ENCODE results near the gene NLRX1.
A peak's percentile ranks its signal among the peaks of the same experiment; 100 is the strongest.
"Not testable (repeated sequence)": the region's sequence is repeated elsewhere in the genome, so short reads cannot be mapped to it uniquely, and the experiment has no call there.

NLRX1 gene

GRCh38 chr11:119168471-119169281, at the start of gene NLRX1:
Gene NLRX1, plus strand, starts transcription at chr11:119168725. Its CDS starts 2,679 bp downstream, at chr11:119171404.
- DNase-seq, result peak; percentile 82

- no peak for DNase-seq
These were observed 49.6 kb upstream of the NLRX1 start for GRCh38 chr11:119118946-119119345.

GRCh38 chr11:119120639-119121007, 47.9 kb upstream of the NLRX1 start:
- no peak for DNase-seq

GRCh38 chr11:119121008-119121810, 47.3 kb upstream of the NLRX1 start, which contains the start of gene HINFP:
Gene HINFP, plus strand, starts transcription at chr11:119121580. Its CDS starts 5,365 bp downstream, at chr11:119126945.
- DNase-seq, result peak; percentile 100

- no peak for DNase-seq
These were observed 46.8 kb upstream of the NLRX1 start for GRCh38 chr11:119121811-119122124.

GRCh38 chr11:119125821-119126220, 42.7 kb upstream of the NLRX1 start:
- DNase-seq, result no peak

GRCh38 chr11:119126675-119127268, 41.8 kb upstream of the NLRX1 start:
- no peak for DNase-seq

GRCh38 chr11:119130662-119131061, 37.9 kb upstream of the NLRX1 start:
- DNase-seq, result no peak

GRCh38 chr11:119134389-119134978, 34.0 kb upstream of the NLRX1 start:
- no peak for DNase-seq

GRCh38 chr11:119139276-119139675, 29.2 kb upstream of the NLRX1 start:
- not testable (repeated sequence) for DNase-seq

- DNase-seq, result no peak
These were observed 23.6 kb upstream of the NLRX1 start for GRCh38 chr11:119144825-119145486.

- DNase-seq, result no peak
These were observed 23.0 kb upstream of the NLRX1 start for GRCh38 chr11:119145551-119145950.

GRCh38 chr11:119147604-119148333, 20.8 kb upstream of the NLRX1 start:
- no peak for DNase-seq

GRCh38 chr11:119148720-119149017, 19.9 kb upstream of the NLRX1 start:
- DNase-seq, result no peak

GRCh38 chr11:119149018-119149785, 19.3 kb upstream of the NLRX1 start, which contains the start of gene ABCG4:
Gene ABCG4, plus strand, starts transcription at chr11:119149052. Its CDS starts 914 bp downstream, at chr11:119149966.
- DNase-seq, result no peak

GRCh38 chr11:119149786-119150275, 18.7 kb upstream of the NLRX1 start:
- DNase-seq, result no peak

GRCh38 chr11:119152043-119152442, 16.5 kb upstream of the NLRX1 start:
- no peak for DNase-seq

- DNase-seq, result no peak
These were observed 15.9 kb upstream of the NLRX1 start for GRCh38 chr11:119152604-119153003.

GRCh38 chr11:119153049-119153818, 15.3 kb upstream of the NLRX1 start:
- no peak for DNase-seq

GRCh38 chr11:119154178-119154577, 14.3 kb upstream of the NLRX1 start:
- DNase-seq, result no peak
